Neuronal stem cell (in vitro differentiated cells): ENCODE results near the gene CEP70.
"Not testable (repeated sequence)": the region's sequence is repeated elsewhere in the genome, so short reads cannot be mapped to it uniquely, and the experiment has no call there.

Experiments
- DNase-seq: peaks from one replicate; pipeline ENCODE4 v3.0.0-alpha.2; 2013; ENCODE audit warnings: low spot score
- H2AFZ ChIP-seq: one replicate; pipeline ENCODE4 v1.6.1; 2013; ENCODE audit warnings: mild to moderate bottlenecking, low read length, inconsistent platforms
- H2AK5ac ChIP-seq: 2 replicates; pipeline ENCODE4 v1.6.1; 2013; ENCODE audit warnings: low read depth, mild to moderate bottlenecking, inconsistent platforms, low read length, moderate library complexity, mixed read lengths
- H2BK120ac ChIP-seq: 2 replicates; pipeline ENCODE4 v1.6.1; 2013; ENCODE audit warnings: low read depth, mild to moderate bottlenecking, inconsistent platforms, low read length, moderate library complexity, mixed read lengths
- H2BK12ac ChIP-seq: one replicate; pipeline ENCODE4 v1.6.1; 2013; ENCODE audit warnings: low read length, inconsistent platforms
- H2BK15ac ChIP-seq: 2 replicates; pipeline ENCODE4 v1.6.1; 2013; ENCODE audit warnings: mild to moderate bottlenecking, low read length, inconsistent platforms, mixed read lengths
- H2BK5ac ChIP-seq: one replicate; pipeline ENCODE4 v1.6.1; 2013; ENCODE audit warnings: inconsistent platforms, mild to moderate bottlenecking, low read length, moderate library complexity
- H3K14ac ChIP-seq: one replicate; pipeline ENCODE4 v1.6.1; 2013; ENCODE audit warnings: low read length, inconsistent platforms
- H3K18ac ChIP-seq: 2 replicates; pipeline ENCODE4 v1.6.1; 2013; ENCODE audit warnings: low read length, inconsistent platforms
- H3K23ac ChIP-seq: 2 replicates; pipeline ENCODE4 v1.6.1; 2013; ENCODE audit warnings: low read depth, mild to moderate bottlenecking, mixed read lengths, low read length, inconsistent platforms; ENCODE audit not compliant: poor library complexity
- H3K27ac ChIP-seq: replicated peaks from 3 replicates; pipeline ENCODE4 v1.5.1; 2013; ENCODE audit warnings: low read length, inconsistent platforms
- H3K27me3 ChIP-seq, 3 experiments: 2 replicates each; pipeline ENCODE4 v1.6.1; 2013; ENCODE audit warnings: low read length in 3 of 3, mild to moderate bottlenecking in 2 of 3, inconsistent platforms in 1 of 3, low read depth in 1 of 3, mixed read lengths in 1 of 3, moderate library complexity in 1 of 3; ENCODE audit not compliant: control insufficient read depth in 3 of 3, insufficient read depth in 3 of 3
- H3K36me3 ChIP-seq, 2 donors: replicated peaks in 1 of 2; 2 replicates each; pipeline ENCODE4 v1.6.1; 2013; ENCODE audit warnings: low read length in 2 of 2; ENCODE audit not compliant: control insufficient read depth in 2 of 2, insufficient read depth in 2 of 2
- H3K4ac ChIP-seq: 2 replicates; pipeline ENCODE4 v1.6.1; 2013; ENCODE audit warnings: inconsistent platforms, mild to moderate bottlenecking, low read length, moderate library complexity
- H3K4me1 ChIP-seq, 2 donors: 1 replicate in 1 of 2; 2 replicates in 1 of 2; pipeline ENCODE4 v1.6.1; 2013; ENCODE audit warnings: low read length in 2 of 2, low read depth in 1 of 2; ENCODE audit not compliant: control insufficient read depth in 2 of 2, insufficient read depth in 1 of 2
- H3K4me2 ChIP-seq: one replicate; pipeline ENCODE4 v1.6.1; 2013; ENCODE audit warnings: mild to moderate bottlenecking, low read length, inconsistent platforms; ENCODE audit not compliant: insufficient read depth, poor library complexity, severe bottlenecking
- H3K4me3 ChIP-seq, 2 donors: 2 replicates each; pipeline ENCODE4 v1.5.1; 2013; ENCODE audit warnings: low read length in 2 of 2, mild to moderate bottlenecking in 2 of 2, inconsistent platforms in 1 of 2, moderate library complexity in 1 of 2
- H3K79me1 ChIP-seq: one replicate; pipeline ENCODE4 v1.6.1; 2013; ENCODE audit warnings: low read depth, mild to moderate bottlenecking, inconsistent platforms, low read length, moderate library complexity
- H3K9ac ChIP-seq: one replicate; pipeline ENCODE4 v1.6.1; 2013; ENCODE audit warnings: mild to moderate bottlenecking, low read depth, low read length, inconsistent platforms; ENCODE audit not compliant: poor library complexity
- H3K9me3 ChIP-seq, 2 donors: replicated peaks in 1 of 2; 2 replicates each; pipeline versions ENCODE3 to v1.6.1; 2013; ENCODE audit warnings: low read length in 2 of 2, mild to moderate bottlenecking in 2 of 2, inconsistent platforms in 1 of 2, low read depth in 1 of 2, mixed read lengths in 1 of 2, moderate library complexity in 1 of 2; ENCODE audit not compliant: control insufficient read depth in 2 of 2, insufficient read depth in 1 of 2
- H4K8ac ChIP-seq: one replicate; pipeline ENCODE4 v1.6.1; 2013; ENCODE audit warnings: low read depth, mild to moderate bottlenecking, inconsistent platforms, low read length, moderate library complexity
- H4K91ac ChIP-seq: one replicate; pipeline ENCODE4 v1.6.1; 2013; ENCODE audit warnings: low read length, low read depth, mild to moderate bottlenecking, inconsistent platforms; ENCODE audit not compliant: poor library complexity
- WGBS, 2 donors: extraction: QIAGEN DNeasy Blood & Tissue Kit; methylation state at CpG; one replicate each; pipeline ENCODE4 v1.1.7; 2013; ENCODE audit warnings: missing lambda C conversion rate in 2 of 2, mixed read lengths in 1 of 2; ENCODE audit not compliant: insufficient read length in 2 of 2, insufficient replicate concordance in 1 of 2; ENCODE audit errors: extremely low coverage in 2 of 2; 5-methylcytosine and 5-hydroxymethylcytosine counted together

Gene CEP70

DNA sequence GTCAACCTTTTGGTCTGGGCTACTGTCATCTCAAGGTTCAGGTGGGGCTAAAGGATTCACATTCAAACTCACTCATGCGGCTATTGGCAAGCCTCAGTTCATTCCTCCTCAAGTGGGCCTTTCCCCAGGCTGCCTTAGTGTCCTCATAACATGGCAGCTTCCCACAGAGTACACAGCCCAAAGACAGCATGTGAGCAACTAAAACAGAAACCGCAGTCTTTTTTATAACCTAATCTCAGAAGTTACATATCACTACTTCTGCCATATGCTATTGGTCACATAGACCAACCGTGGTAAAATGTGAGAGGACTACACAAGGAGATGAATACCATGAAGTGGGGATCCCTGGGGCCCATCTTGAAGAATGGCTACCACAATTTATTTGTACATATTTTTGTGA lies 4.5 kb upstream of the CEP70 start:
- Histone ChIP-seq H3K14ac (no peak overlapping the region), H2BK120ac (no peak overlapping the region), H3K36me3 (no peaks in the 10 kb centered on the region), H2AFZ (no peak overlapping the region), H3K27me3 (no peaks in the 10 kb centered on the region), H3K27ac (no peak overlapping the region), H3K4me2 (no peak overlapping the region), H3K4me1 (peaks cover 0 to under 1% of the 10 kb centered on the region in 2 donors), H3K9ac (no peak overlapping the region), H4K91ac (no peak overlapping the region), H3K79me1 (no peaks in the 10 kb centered on the region), H2BK15ac (no peak overlapping the region), H3K23ac (no peak overlapping the region), H3K4me3 (no peak overlapping the region), H3K4ac (no peak overlapping the region), H3K18ac (no peak overlapping the region), H2AK5ac (no peak overlapping the region), H2BK5ac (no peak overlapping the region), H2BK12ac (no peak overlapping the region), H3K9me3 (peaks cover 0 to 4% of the 10 kb centered on the region in 2 donors), H4K8ac (no peak overlapping the region)
- no CpG with 5 or more reads among the region's 3 CpGs for WGBS, 2 donors
- DNase-seq = no peak

DNA sequence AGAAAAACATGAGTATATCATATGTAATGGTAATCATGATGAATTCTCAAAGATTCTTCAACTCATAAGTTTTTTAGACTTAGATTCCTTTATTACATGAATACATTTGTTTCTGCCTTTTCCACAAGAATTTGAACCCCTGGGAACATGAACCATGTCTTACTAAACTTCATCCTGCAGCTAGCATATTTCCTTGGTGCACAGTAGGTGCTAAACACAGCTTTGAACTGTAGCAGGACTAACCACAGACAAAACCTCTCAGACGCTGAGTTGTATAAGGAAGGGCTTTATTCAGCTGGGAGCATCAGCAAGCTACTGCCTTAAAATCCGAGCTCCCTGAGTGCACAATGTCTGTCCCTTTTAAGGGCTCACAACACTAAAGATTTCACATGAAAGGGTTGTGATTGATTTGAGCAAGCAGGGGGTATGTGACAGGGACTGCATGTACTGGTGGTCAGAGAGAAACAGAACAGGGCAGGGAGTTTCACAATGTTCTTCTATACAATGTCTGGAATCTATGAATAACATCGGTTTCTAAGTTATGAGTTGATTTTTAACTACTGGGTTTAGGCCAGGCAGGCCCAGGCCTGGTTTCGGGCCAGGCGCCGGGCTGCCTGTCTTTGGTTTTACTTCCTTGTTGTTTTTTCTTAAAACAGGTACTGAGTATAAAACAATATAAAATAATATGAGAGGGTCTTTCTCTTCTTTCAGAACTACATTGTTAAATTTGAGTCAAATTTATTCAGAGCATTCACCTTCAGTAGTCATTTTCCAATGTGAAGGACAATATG lies 3.3 kb upstream of the CEP70 start:
- WGBS, 2 donors = no CpG with 5 or more reads among the region's 6 CpGs
- not testable (repeated sequence) for H3K4me1 ChIP-seq, H3K14ac ChIP-seq, H2BK15ac ChIP-seq, H2BK12ac ChIP-seq, H3K9me3 ChIP-seq, H3K79me1 ChIP-seq, H2BK5ac ChIP-seq, H3K27me3 ChIP-seq, H4K8ac ChIP-seq, H3K4ac ChIP-seq, DNase-seq, H3K23ac ChIP-seq, H2BK120ac ChIP-seq, H3K4me2 ChIP-seq, H2AK5ac ChIP-seq, H3K36me3 ChIP-seq, H3K9ac ChIP-seq, H2AFZ ChIP-seq, H3K27ac ChIP-seq, H3K18ac ChIP-seq, H4K91ac ChIP-seq, H3K4me3 ChIP-seq

DNA sequence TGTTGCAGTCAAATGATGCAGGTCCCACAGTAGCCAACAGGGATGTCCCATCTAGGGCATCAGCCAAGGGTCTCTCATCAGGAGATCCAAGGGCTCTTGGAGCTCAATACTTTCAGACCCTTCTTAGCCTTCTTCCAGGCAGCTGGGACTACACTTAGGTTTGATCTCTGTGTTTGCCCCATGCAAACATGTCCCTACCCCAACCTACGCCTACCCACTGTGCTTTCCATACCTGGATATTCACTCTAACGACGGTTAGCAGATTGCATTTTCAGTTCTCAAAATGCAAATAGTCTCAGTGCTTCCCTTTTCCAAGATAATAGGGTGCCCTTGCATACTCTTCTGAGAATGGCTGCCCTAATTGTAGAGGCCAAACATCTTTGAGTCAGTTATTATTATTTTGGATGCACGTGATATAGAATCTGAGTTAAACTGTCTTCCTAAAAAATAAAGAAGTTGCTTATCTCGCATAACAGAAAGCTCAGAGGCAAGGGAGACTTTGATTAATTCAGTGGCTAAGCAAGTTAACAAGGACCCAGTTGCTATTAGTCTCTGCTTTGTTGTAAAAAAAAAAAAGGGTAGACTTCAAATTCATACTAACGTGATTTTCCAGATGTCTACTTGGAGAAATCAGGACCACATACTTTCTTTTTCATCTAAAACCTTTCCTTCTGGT lies 1.0 kb upstream of the CEP70 start:
- Histone ChIP-seq H3K4me1 (peaks cover 0 to 2% of the 10 kb centered on the region in 2 donors), H3K4me2 (peak overlapping the region; percentile 98), H2BK120ac (no peak overlapping the region), H3K9me3 (peaks cover 0 to 4% of the 10 kb centered on the region in 2 donors), H3K4me3 (peak overlapping the region in 1 of 2 donors; percentile 67), H4K8ac (no peak overlapping the region), H3K14ac (no peak overlapping the region), H3K18ac (no peak overlapping the region), H2BK5ac (no peak overlapping the region), H2BK12ac (no peak overlapping the region), H3K36me3 (peaks cover 0 to 12% of the 10 kb centered on the region in 2 donors), H2AFZ (peak overlapping the region; percentile 92), H2AK5ac (no peak overlapping the region), H4K91ac (no peak overlapping the region), H3K4ac (no peak overlapping the region), H3K9ac (no peak overlapping the region), H3K27ac (no peak overlapping the region), H3K27me3 (no peaks in the 10 kb centered on the region), H2BK15ac (no peak overlapping the region), H3K23ac (no peak overlapping the region), H3K79me1 (no peaks in the 10 kb centered on the region)
- WGBS, 2 donors = no CpG with 5 or more reads among the region's 6 CpGs
- no peak for DNase-seq

DNA sequence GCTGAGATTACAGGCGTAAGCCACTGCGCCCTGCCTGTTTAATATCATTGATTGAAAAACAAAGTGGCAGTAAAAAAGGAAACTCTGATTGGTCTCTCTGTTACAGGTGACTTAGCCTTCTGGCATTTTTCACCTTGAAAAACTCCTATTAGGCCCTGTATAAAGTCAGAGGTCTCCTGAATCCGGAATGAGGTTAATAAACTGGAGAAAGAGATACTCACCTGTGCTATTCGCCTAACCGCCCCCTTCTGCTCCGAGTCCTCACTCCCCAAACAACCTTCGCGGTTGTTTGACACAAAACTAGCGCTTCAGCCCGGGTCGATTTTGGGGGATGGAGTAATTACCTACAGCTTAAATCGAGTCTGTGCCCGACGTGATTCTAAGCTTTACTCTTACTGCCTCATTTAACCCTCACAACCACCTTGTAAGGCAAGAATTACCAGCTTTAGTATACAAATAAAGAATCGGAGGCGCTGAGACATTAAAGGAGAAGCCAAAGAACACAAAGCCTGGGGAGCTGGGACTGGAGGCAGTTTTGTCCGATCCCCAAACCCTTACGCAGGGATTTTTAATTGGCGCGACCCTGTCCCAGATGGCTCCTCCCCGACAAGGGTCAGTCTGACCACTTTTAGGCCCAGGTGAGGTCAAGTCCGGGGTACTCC lies 441 bp downstream of the CEP70 start:
- peak overlapping the region; percentile 95 for H3K23ac ChIP-seq
- no peak overlapping the region for H3K27ac ChIP-seq
- H4K91ac ChIP-seq = no peak overlapping the region
- H2BK15ac ChIP-seq = peak overlapping the region; percentile 49
- H3K9ac ChIP-seq = peak overlapping the region; percentile 60
- no peak overlapping the region for H2BK12ac ChIP-seq
- peak overlapping the region; percentile 92 for H2AFZ ChIP-seq
- H3K36me3 ChIP-seq = peaks cover 0 to 25% of the 10 kb centered on the region in 2 donors
- H3K27me3 ChIP-seq = no peaks in the 10 kb centered on the region
- H2AK5ac ChIP-seq = no peak overlapping the region
- H3K4me2 ChIP-seq = peak overlapping the region; percentile 68
- no peak overlapping the region for H3K4ac ChIP-seq
- no peak overlapping the region for H2BK5ac ChIP-seq
- DNase-seq = no peak
- peak overlapping the region; percentile 82 for H3K14ac ChIP-seq
- peaks cover 0 to 4% of the 10 kb centered on the region in 2 donors for H3K9me3 ChIP-seq
- no CpG with 5 or more reads among the region's 22 CpGs for WGBS, 2 donors
- peaks cover 0 to 2% of the 10 kb centered on the region in 2 donors for H3K4me1 ChIP-seq
- H4K8ac ChIP-seq = no peak overlapping the region
- peak overlapping the region; percentile 89 for H3K18ac ChIP-seq
- H3K79me1 ChIP-seq = no peaks in the 10 kb centered on the region
- H2BK120ac ChIP-seq = no peak overlapping the region
- H3K4me3 ChIP-seq = peak overlapping the region; percentile 67 to 83
